GM10266 (cell line): ENCODE measurements around the gene DCUN1D4.

Experiments
- DNase-seq: peaks from one replicate; pipeline ENCODE4 v3.0.0; 2012; ENCODE audit errors: extremely low spot score
- CTCF ChIP-seq: IDR thresholded peaks from 2 replicates; pipeline ENCODE4 v1.5.1; 2012; ENCODE audit warnings: mild to moderate bottlenecking, low read depth; ENCODE audit not compliant: control insufficient read depth, insufficient read depth; ENCODE audit errors: missing control alignments

Gene DCUN1D4

GRCh38 chr4:51965862-51966261 is 122.9 kb downstream of the DCUN1D4 start:
- no peak for TF ChIP-seq CTCF
- DNase-seq, result no peak
